ENCODE results near the gene ATG14. TPM values are rescaled to one million over a fixed set of nuclear protein-coding genes. Genes with fewer than 3 reads are reported as not detected.
"Not testable (repeated sequence)": the region's sequence is repeated elsewhere in the genome, so short reads cannot be mapped to it uniquely, and the experiment has no call there.

The ATG14 gene
- total and polyA plus RNA-seq, 8 donors, result 3.0 to 8.1 (median 4.7) TPM

- ATAC-seq (no peak), FAIRE-seq (no peak), DNase-seq (no peak)
- Histone ChIP-seq H3K4me3 (no peak overlapping the region), H3K27ac (no peak overlapping the region), H3K27me3 (no peaks in the 10 kb centered on the region), H3K36me3 (no peaks in the 10 kb centered on the region), H3K4me1 (no peaks in the 10 kb centered on the region), H3K9me3 (no peaks in the 10 kb centered on the region)
- 49 to 55% methylated on average over 7 of the region's 7 CpGs for WGBS, 2 donors
- intact Hi-C loops (cut with DNase I), result no loop called here
- TF ChIP-seq CTCF (IDR thresholded peaks at IDR 0.05), result no peak
Observed at GRCh38 chr14:55427439-55427838, 15.8 kb upstream of the ATG14 start.

GRCh38 chr14:55426891-55427290, 15.3 kb upstream of the ATG14 start:
- no peak for ATAC-seq
- intact Hi-C loops (cut with DNase I), result no loop called here
- 67 to 71% methylated on average over 4 of the region's 4 CpGs for WGBS, 2 donors
- no peak for TF ChIP-seq CTCF (IDR thresholded peaks at IDR 0.05)
- Histone ChIP-seq H3K9me3 (no peaks in the 10 kb centered on the region), H3K4me3 (no peak overlapping the region), H3K4me1 (no peaks in the 10 kb centered on the region), H3K36me3 (no peaks in the 10 kb centered on the region), H3K27me3 (no peaks in the 10 kb centered on the region), H3K27ac (no peak overlapping the region)
- no peak for FAIRE-seq
- DNase-seq, result no peak

GRCh38 chr14:55425091-55425490, 13.5 kb upstream of the ATG14 start:
- H3K27ac ChIP-seq, result no peak overlapping the region
- no peak for ATAC-seq
- WGBS, 2 donors, result 60 to 68% methylated on average over 1 of the region's 1 CpG
- no peaks in the 10 kb centered on the region for H3K36me3 ChIP-seq
- no peak overlapping the region for H3K4me3 ChIP-seq
- no peak for TF ChIP-seq CTCF (IDR thresholded peaks at IDR 0.05)
- DNase-seq, result no peak
- no peaks in the 10 kb centered on the region for H3K27me3 ChIP-seq
- no peaks in the 10 kb centered on the region for H3K9me3 ChIP-seq
- intact Hi-C loops (cut with DNase I), result no loop called here
- FAIRE-seq, result no peak
- H3K4me1 ChIP-seq, result no peaks in the 10 kb centered on the region

GRCh38 chr14:55423969-55424368, 12.3 kb upstream of the ATG14 start:
- TF ChIP-seq CTCF (IDR thresholded peaks at IDR 0.05), result no peak
- Histone ChIP-seq H3K4me3 (no peak overlapping the region), H3K4me1 (no peaks in the 10 kb centered on the region), H3K36me3 (no peaks in the 10 kb centered on the region), H3K27me3 (no peaks in the 10 kb centered on the region), H3K27ac (no peak overlapping the region), H3K9me3 (no peaks in the 10 kb centered on the region)
- FAIRE-seq (no peak), ATAC-seq (no peak), DNase-seq (no peak)
- intact Hi-C loops (cut with DNase I), result no loop called here
- WGBS, 2 donors, result 41 to 50% methylated on average over 2 of the region's 2 CpGs

GRCh38 chr14:55422338-55422737, 10.7 kb upstream of the ATG14 start:
- H3K36me3 ChIP-seq; ATAC-seq; FAIRE-seq; H3K4me1 ChIP-seq; H3K27ac ChIP-seq; DNase-seq; H3K27me3 ChIP-seq; H3K4me3 ChIP-seq; H3K9me3 ChIP-seq; intact Hi-C loops (cut with DNase I): not testable (repeated sequence)
- WGBS, 2 donors, result 81 to 83% methylated on average over 11 of the region's 11 CpGs

- no peaks in the 10 kb centered on the region for H3K36me3 ChIP-seq
- no peak overlapping the region for H3K27ac ChIP-seq
- H3K9me3 ChIP-seq, result no peaks in the 10 kb centered on the region
- ATAC-seq (no peak), FAIRE-seq (no peak), DNase-seq (no peak)
- 83 to 96% methylated on average over 1 of the region's 1 CpG for WGBS, 2 donors
- no peak overlapping the region for H3K4me3 ChIP-seq
- intact Hi-C loops (cut with DNase I), result no loop called here
- no peak for TF ChIP-seq CTCF (IDR thresholded peaks at IDR 0.05)
- peaks cover 0 to 5% (median 3%) of the 10 kb centered on the region in 3 donors for H3K4me1 ChIP-seq
- H3K27me3 ChIP-seq, result no peaks in the 10 kb centered on the region
Observed at GRCh38 chr14:55419663-55420062, 8.0 kb upstream of the ATG14 start.

Data from pancreas (tissue), 10 donors.